Left lung (tissue), 10 donors: ENCODE measurements around the gene FBXL2. TPM values are rescaled to one million over a fixed set of nuclear protein-coding genes. Genes with fewer than 3 reads are reported as not detected.
A peak's percentile ranks its signal among the peaks of the same experiment; 100 is the strongest.

Experiments used
- ATAC-seq: fragments of 200-7000 bp; cut with Tn5 transposase; one replicate; pipeline ENCODE4 v1.9.1; 2020; ENCODE audit warnings: moderate library complexity
- DNase-seq, 4 donors: peaks; one replicate each; pipeline ENCODE4 v3.0.0-alpha.2; 2013 to 2020
- H3K27ac ChIP-seq, 2 donors: fragments of 200-600 bp; sonication (generic) in 1 of 2; one replicate each; pipeline versions ENCODE4 v1.5.0 to v1.8.0; 2020 to 2021
- H3K27me3 ChIP-seq, 2 donors: fragments of 200-600 bp; sonication (generic) in 1 of 2; one replicate each; pipeline versions ENCODE4 v1.5.0 to v1.8.0; 2020 to 2021
- H3K36me3 ChIP-seq, 2 donors: fragments of 200-600 bp; sonication (generic) in 1 of 2; one replicate each; pipeline versions ENCODE4 v1.5.0 to v1.8.0; 2020 to 2021
- H3K4me1 ChIP-seq, 2 donors: fragments of 200-600 bp; one replicate each; pipeline ENCODE4 v1.8.0; 2021
- H3K4me3 ChIP-seq, 2 donors: fragments of 200-600 bp; sonication (generic) in 1 of 2; one replicate each; pipeline versions ENCODE4 v1.5.0 to v1.8.0; 2020 to 2021; ENCODE audit warnings: mild to moderate bottlenecking in 1 of 2
- H3K9me3 ChIP-seq, 2 donors: fragments of 200-600 bp; sonication (generic) in 1 of 2; one replicate each; pipeline versions ENCODE4 v1.5.0 to v1.8.0; 2020 to 2021
- CTCF ChIP-seq, 2 donors: fragments of 200-600 bp; sonication (generic) in 1 of 2; IDR thresholded peaks; one replicate each; pipeline versions ENCODE4 v1.5.0 to v1.8.0; 2021; ENCODE audit warnings: antibody characterized with exemption in 2 of 2
- intact Hi-C, 2 donors: fragments of 100-400 bp; cut with DNase I; formaldehyde crosslinking; loops; one replicate each; pipeline versions ENCODE4 v1.11.2 to v1.14.2; 2022
- polyA plus RNA-seq, 6 donors: library from polyadenylated mRNA; unstranded; fragments of 120-200 nt; gene quantifications; one replicate each; pipeline ENCODE4 v1.2.1, GENCODE V29; 2013; ENCODE audit not compliant: insufficient read length in 6 of 6
- total RNA-seq, 2 donors: library from RNA; stranded (reverse); fragmentation: NEBNext Ultra II Directional; extraction: Animal tissue kit (Norgen Biotek cat#: 25700); gene quantifications; one replicate each; pipeline ENCODE4 v1.2.1, GENCODE V29; 2021
- donor health status: DM: no; HTN: yes; CAD: no.
- donor health status: DM: no; HTN: no; CAD: no.

Gene FBXL2
- total and polyA plus RNA-seq, 8 donors = 7.5 to 35.7 (median 29.9) TPM

GRCh38 chr3:33417066-33417673, 139.9 kb downstream of the FBXL2 start:
- TF ChIP-seq CTCF (IDR thresholded peaks at IDR 0.05) = no peak
- DNase-seq = no peak
- Histone ChIP-seq H3K4me1 (peaks cover 0 to 27% of the 10 kb centered on the region in 2 donors), H3K27me3 (no peaks in the 10 kb centered on the region), H3K27ac (peak overlapping the region in 1 of 2 donors; percentile 28), H3K36me3 (peaks cover 0 to 60% of the 10 kb centered on the region in 2 donors), H3K9me3 (no peaks in the 10 kb centered on the region), H3K4me3 (no peak overlapping the region)
- intact Hi-C loops = no loop called here
- ATAC-seq = no peak

GRCh38 chr3:33419948-33420347, 142.7 kb downstream of the FBXL2 start:
- TF ChIP-seq CTCF (IDR thresholded peaks at IDR 0.05) = no peak
- H3K27me3 ChIP-seq = no peaks in the 10 kb centered on the region
- ATAC-seq (no peak), DNase-seq (no peak)
- no peaks in the 10 kb centered on the region for H3K9me3 ChIP-seq
- H3K36me3 ChIP-seq = peaks cover 0 to 66% of the 10 kb centered on the region in 2 donors
- no peak overlapping the region for H3K4me3 ChIP-seq
- H3K27ac ChIP-seq = peak overlapping the region in 1 of 2 donors; percentile 30
- intact Hi-C loops = no loop called here
- peaks cover 0 to 36% of the 10 kb centered on the region in 2 donors for H3K4me1 ChIP-seq

GRCh38 chr3:33420966-33421365, 143.7 kb downstream of the FBXL2 start:
- no peak for DNase-seq
- H3K4me3 ChIP-seq = no peak overlapping the region
- intact Hi-C loops = no loop called here
- H3K27me3 ChIP-seq = no peaks in the 10 kb centered on the region
- TF ChIP-seq CTCF (IDR thresholded peaks at IDR 0.05) = no peak
- H3K36me3 ChIP-seq = peaks cover 0 to 67% of the 10 kb centered on the region in 2 donors
- H3K9me3 ChIP-seq = no peaks in the 10 kb centered on the region
- no peak for ATAC-seq
- peaks cover 0 to 44% of the 10 kb centered on the region in 2 donors for H3K4me1 ChIP-seq
- no peak overlapping the region for H3K27ac ChIP-seq

- H3K4me1 ChIP-seq = peaks cover 5 to 59% of the 10 kb centered on the region in 2 donors
- no peak for ATAC-seq
- H3K27ac ChIP-seq = no peak overlapping the region
- no peaks in the 10 kb centered on the region for H3K9me3 ChIP-seq
- no peak for TF ChIP-seq CTCF (IDR thresholded peaks at IDR 0.05)
- peaks cover 0 to 52% of the 10 kb centered on the region in 2 donors for H3K36me3 ChIP-seq
- H3K27me3 ChIP-seq = no peaks in the 10 kb centered on the region
- H3K4me3 ChIP-seq = no peak overlapping the region
- intact Hi-C loops = no loop called here
- no peak for DNase-seq
These were observed 147.6 kb downstream of the FBXL2 start for GRCh38 chr3:33424606-33425452.

- Histone ChIP-seq H3K27me3 (no peaks in the 10 kb centered on the region), H3K27ac (no peak overlapping the region), H3K9me3 (no peaks in the 10 kb centered on the region), H3K36me3 (peaks cover 0 to 45% of the 10 kb centered on the region in 2 donors), H3K4me3 (no peak overlapping the region), H3K4me1 (peaks cover 5 to 59% of the 10 kb centered on the region in 2 donors)
- TF ChIP-seq CTCF (IDR thresholded peaks at IDR 0.05) = no peak
- no peak for DNase-seq
- intact Hi-C loops = no loop called here
- no peak for ATAC-seq
These were observed 148.2 kb downstream of the FBXL2 start for GRCh38 chr3:33425453-33425852.
